HG03442 (cell line): ENCODE data around the gene ZNF135.
A peak's percentile ranks its signal among the peaks of the same experiment; 100 is the strongest.

Experiments
- ATAC-seq: cut with Tn5 transposase; IDR thresholded peaks from one replicate; pipeline ENCODE4 v1.9.1; 2021; ENCODE audit warnings: mild to moderate bottlenecking, moderate library complexity; ENCODE audit not compliant: unreplicated experiment

Gene ZNF135

GRCh38 chr19:58089846-58090245 lies 30.8 kb downstream of the ZNF135 start:
- no peak for ATAC-seq

GRCh38 chr19:58091251-58091995 lies 32.3 kb downstream of the ZNF135 start:
- no peak for ATAC-seq

- no peak for ATAC-seq
Observed at GRCh38 chr19:58093071-58093470, 34.0 kb downstream of the ZNF135 start.

GRCh38 chr19:58095328-58095727 lies 36.2 kb downstream of the ZNF135 start:
- no peak for ATAC-seq

GRCh38 chr19:58096884-58097283 lies 37.8 kb downstream of the ZNF135 start:
- no peak for ATAC-seq

GRCh38 chr19:58097349-58097748 lies 38.3 kb downstream of the ZNF135 start:
- ATAC-seq, result no peak

- peak; percentile 89 for ATAC-seq
Observed at GRCh38 chr19:58097781-58098681, 38.9 kb downstream of the ZNF135 start, which contains the start of gene ZSCAN18. ZSCAN18 (minus strand) TSS chr19:58098231; CDS start chr19:58090267, 7,964 bp downstream.

GRCh38 chr19:58098682-58098998 lies 39.6 kb downstream of the ZNF135 start:
- ATAC-seq, result no peak

- no peak for ATAC-seq
Observed at GRCh38 chr19:58107778-58108545, 48.9 kb downstream of the ZNF135 start.

- ATAC-seq, result no peak
Observed at GRCh38 chr19:58108546-58108817, 49.4 kb downstream of the ZNF135 start.

- ATAC-seq, result no peak
Observed at GRCh38 chr19:58117841-58118575, 58.9 kb downstream of the ZNF135 start.

- no peak for ATAC-seq
Observed at GRCh38 chr19:58118979-58119733, 60.1 kb downstream of the ZNF135 start.
